NCI-H526 treated with DMSO at 0.1 percent for 48 hours (cell line): ENCODE measurements around the gene LY86.

Experiments used
- DNase-seq: peaks from one replicate; lab custom pipeline; 2025; lab: John Stamatoyannopoulos, UW

The LY86 gene

GRCh38 chr6:6682225-6682624 is 93.7 kb downstream of the LY86 start:
- DNase-seq, result no peak

GRCh38 chr6:6683969-6684833 is 95.7 kb downstream of the LY86 start:
- peak; percentile 28 for DNase-seq

GRCh38 chr6:6685249-6686040 is 96.9 kb downstream of the LY86 start:
- DNase-seq, result no peak

- DNase-seq, result no peak
Measured at GRCh38 chr6:6686176-6686575, 97.7 kb downstream of the LY86 start.

- DNase-seq, result peak; percentile 94
Measured at GRCh38 chr6:6686748-6687601, 98.5 kb downstream of the LY86 start.

GRCh38 chr6:6688283-6688682 is 99.8 kb downstream of the LY86 start:
- DNase-seq, result no peak

- no peak for DNase-seq
Measured at GRCh38 chr6:6688951-6689350, 100.4 kb downstream of the LY86 start.

GRCh38 chr6:6689400-6690143 is 101.1 kb downstream of the LY86 start:
- no peak for DNase-seq

- no peak for DNase-seq
Measured at GRCh38 chr6:6690144-6690483, 101.6 kb downstream of the LY86 start.

GRCh38 chr6:6694368-6694780 is 105.9 kb downstream of the LY86 start:
- peak; percentile 24 for DNase-seq

GRCh38 chr6:6694825-6695624 is 106.5 kb downstream of the LY86 start:
- DNase-seq, result no peak

- no peak for DNase-seq
Measured at GRCh38 chr6:6695625-6696276, 107.2 kb downstream of the LY86 start.

GRCh38 chr6:6696867-6697531 is 108.5 kb downstream of the LY86 start:
- peak; percentile 21 for DNase-seq

- no peak for DNase-seq
Measured at GRCh38 chr6:6697620-6698019, 109.1 kb downstream of the LY86 start.

- peak; percentile 75 for DNase-seq
Measured at GRCh38 chr6:6699741-6700367, 111.3 kb downstream of the LY86 start.

GRCh38 chr6:6700407-6701270 is 112.1 kb downstream of the LY86 start:
- DNase-seq, result no peak

GRCh38 chr6:6701864-6702263 is 113.3 kb downstream of the LY86 start:
- peak; percentile 43 for DNase-seq

GRCh38 chr6:6703699-6704098 is 115.2 kb downstream of the LY86 start:
- no peak for DNase-seq
